H1 (cell line): ENCODE data around the gene GPR85. TPM values are rescaled to one million over a fixed set of nuclear protein-coding genes. Genes with fewer than 3 reads are reported as not detected.

ENCODE experiments used
- CTCF ChIA-PET: fragments of 300-600 bp; sonication (Branson Sonifier 250); formaldehyde crosslinking; loops from one replicate; lab custom pipeline; 2021; ENCODE audit not compliant: partially characterized antibody; lab: Charles Lee
- POLR2A ChIA-PET: fragments of 300-600 bp; sonication (Branson Sonifier 250); formaldehyde crosslinking; loops from one replicate; lab custom pipeline; 2021; ENCODE audit warnings: inconsistent platforms; ENCODE audit not compliant: partially characterized antibody; lab: Charles Lee
- DNase-seq, 2 experiments: peaks; one replicate each; pipeline versions ENCODE4 v3.0.0 to v3.0.0-alpha.2; 2010 to 2022; ENCODE audit warnings: low spot score in 2 of 2, low read depth in 1 of 2, mixed read lengths in 1 of 2
- FAIRE-seq: peaks from 2 replicates; lab custom pipeline; 2011; peaks lifted over from hg19 to GRCh38; lab: Jason Lieb, UNC
- H2AFZ ChIP-seq: 2 replicates; pipeline ENCODE4 v1.8.1; 2012; ENCODE audit warnings: low read length, inconsistent platforms
- H2AK5ac ChIP-seq: 2 replicates; pipeline ENCODE4 v1.6.1; 2013; ENCODE audit warnings: low read depth, low read length
- H2BK120ac ChIP-seq: replicated peaks from 2 replicates; pipeline ENCODE3; 2013; ENCODE audit warnings: low read depth, low read length, inconsistent platforms
- H2BK12ac ChIP-seq: 2 replicates; pipeline ENCODE4 v1.6.1; 2013; ENCODE audit warnings: low read depth, low read length
- H2BK15ac ChIP-seq: 2 replicates; pipeline ENCODE4 v1.6.1; 2013; ENCODE audit warnings: low read length
- H2BK20ac ChIP-seq: 2 replicates; pipeline ENCODE4 v1.6.1; 2013; ENCODE audit warnings: low read length
- H2BK5ac ChIP-seq: 2 replicates; pipeline ENCODE4 v1.6.1; 2013; ENCODE audit warnings: low read depth, low read length
- H3K14ac ChIP-seq: 2 replicates; pipeline ENCODE4 v1.6.1; 2013; ENCODE audit warnings: inconsistent platforms; ENCODE audit not compliant: insufficient read length
- H3K18ac ChIP-seq: 2 replicates; pipeline ENCODE4 v1.6.1; 2013; ENCODE audit warnings: low read length; ENCODE audit errors: extremely low read depth
- H3K23ac ChIP-seq: 2 replicates; pipeline ENCODE4 v1.6.1; 2013; ENCODE audit warnings: inconsistent platforms; ENCODE audit not compliant: insufficient read length
- H3K23me2 ChIP-seq: 2 replicates; pipeline ENCODE4 v1.6.1; 2013; ENCODE audit warnings: low read depth, low read length
- H3K27ac ChIP-seq: 2 replicates; pipeline ENCODE4 v1.6.1; 2011; ENCODE audit warnings: low read depth, low read length, inconsistent platforms
- H3K27me3 ChIP-seq, 4 experiments: replicated peaks in 1 of 4; 1 replicate in 1 of 4; 2 replicates in 3 of 4; pipeline versions ENCODE4 v1.6.1 to v1.8.1; 2011 to 2013; ENCODE audit warnings: low read length in 3 of 4, mild to moderate bottlenecking in 3 of 4, inconsistent platforms in 2 of 4, mixed read lengths in 2 of 4, moderate library complexity in 1 of 4; ENCODE audit not compliant: control insufficient read depth in 3 of 4, insufficient read depth in 3 of 4; ENCODE audit errors: extremely low read depth in 1 of 4
- H3K36me3 ChIP-seq, 4 experiments: 2 replicates each; pipeline versions ENCODE4 v1.6.1 to v1.8.1; 2011 to 2013; ENCODE audit warnings: mild to moderate bottlenecking in 4 of 4, low read length in 3 of 4, moderate library complexity in 2 of 4, control low read depth in 1 of 4, inconsistent platforms in 1 of 4; ENCODE audit not compliant: insufficient read depth in 4 of 4, control insufficient read depth in 2 of 4
- H3K4ac ChIP-seq: replicated peaks from 2 replicates; pipeline ENCODE3; 2013; ENCODE audit warnings: low read length, low read depth, mixed read lengths, inconsistent platforms; ENCODE audit not compliant: insufficient read length
- H3K4me1 ChIP-seq, 4 experiments: replicated peaks in 1 of 4; 1 replicate in 1 of 4; 2 replicates in 3 of 4; pipeline versions ENCODE4 v1.6.1 to v1.8.1; 2011 to 2013; ENCODE audit warnings: low read length in 3 of 4, inconsistent platforms in 2 of 4, mixed read lengths in 1 of 4; ENCODE audit not compliant: insufficient read depth in 4 of 4, control insufficient read depth in 3 of 4
- H3K4me2 ChIP-seq, 2 experiments: 2 replicates each; pipeline versions ENCODE4 v1.6.1 to v1.8.1; 2011 to 2013; ENCODE audit warnings: low read depth in 2 of 2, low read length in 2 of 2, control low read depth in 1 of 2, inconsistent platforms in 1 of 2, mild to moderate bottlenecking in 1 of 2; ENCODE audit not compliant: insufficient read depth in 1 of 2
- H3K4me3 ChIP-seq, 4 experiments: fragments of 200-600, 300-600 bp in 1 of 4; sonication (generic), shearing (Covaris generic), sonication (Bioruptor Twin) in 1 of 4; 2 replicates each; pipeline versions ENCODE4 v1.5.1 to v1.8.1; 2011 to 2016; ENCODE audit warnings: low read length in 4 of 4, low read depth in 3 of 4, control low read depth in 2 of 4, inconsistent platforms in 2 of 4, mild to moderate bottlenecking in 2 of 4, mixed read lengths in 1 of 4, moderate library complexity in 1 of 4; ENCODE audit not compliant: insufficient read depth in 2 of 4; ENCODE audit errors: extremely low read depth in 1 of 4
- H3K56ac ChIP-seq: replicated peaks from 2 replicates; pipeline ENCODE3; 2013; ENCODE audit warnings: low read depth, mild to moderate bottlenecking, mixed read lengths, low read length, inconsistent platforms; ENCODE audit not compliant: insufficient read length
- H3K79me1 ChIP-seq: 2 replicates; pipeline ENCODE4 v1.6.1; 2013; ENCODE audit warnings: low read depth, low read length, control low read depth
- H3K79me2 ChIP-seq, 2 experiments: 2 replicates each; pipeline versions ENCODE4 v1.6.1 to v1.8.1; 2012 to 2013; ENCODE audit warnings: low read length in 2 of 2, mild to moderate bottlenecking in 2 of 2, inconsistent platforms in 1 of 2; ENCODE audit not compliant: insufficient read depth in 2 of 2, control insufficient read depth in 1 of 2
- H3K9ac ChIP-seq, 4 experiments: replicated peaks in 1 of 4; 1 replicate in 1 of 4; 2 replicates in 3 of 4; pipeline versions ENCODE4 v1.6.1 to v1.8.1; 2011 to 2013; ENCODE audit warnings: low read depth in 3 of 4, low read length in 3 of 4, control low read depth in 2 of 4, mild to moderate bottlenecking in 2 of 4, moderate library complexity in 2 of 4, inconsistent platforms in 1 of 4; ENCODE audit errors: extremely low read depth in 1 of 4
- H3K9me3 ChIP-seq, 2 experiments: 2 replicates each; pipeline versions ENCODE4 v1.6.1 to v1.8.1; 2012 to 2013; ENCODE audit warnings: mild to moderate bottlenecking in 2 of 2, moderate library complexity in 2 of 2, control low read depth in 1 of 2, inconsistent platforms in 1 of 2, low read depth in 1 of 2, low read length in 1 of 2, mixed read lengths in 1 of 2; ENCODE audit not compliant: insufficient read depth in 2 of 2
- H4K20me1 ChIP-seq, 2 experiments: replicated peaks in 1 of 2; 2 replicates each; pipeline versions ENCODE3 to v1.8.1; 2011 to 2013; ENCODE audit warnings: inconsistent platforms in 2 of 2, low read length in 2 of 2, mild to moderate bottlenecking in 1 of 2; ENCODE audit not compliant: insufficient read depth in 2 of 2, control insufficient read depth in 1 of 2
- H4K5ac ChIP-seq: 2 replicates; pipeline ENCODE4 v1.6.1; 2013; ENCODE audit warnings: low read length, low read depth, mixed read lengths, inconsistent platforms; ENCODE audit not compliant: insufficient read length
- H4K8ac ChIP-seq: 2 replicates; pipeline ENCODE4 v1.8.0; 2013; ENCODE audit warnings: mild to moderate bottlenecking, moderate library complexity, low read length, inconsistent platforms; ENCODE audit not compliant: insufficient read depth; ENCODE audit errors: extremely low read depth
- H4K91ac ChIP-seq: replicated peaks from 2 replicates; pipeline ENCODE3; 2013; ENCODE audit warnings: low read length, mixed read lengths, inconsistent platforms; ENCODE audit not compliant: insufficient read length
- EP300 ChIP-seq, 2 experiments: IDR thresholded peaks; 1 replicate in 1 of 2; 2 replicates in 1 of 2; pipeline ENCODE4 v1.6.1; 2011 to 2012; ENCODE audit warnings: low read depth in 2 of 2, low read length in 2 of 2, mild to moderate bottlenecking in 2 of 2, borderline replicate concordance in 1 of 2, inconsistent platforms in 1 of 2, moderate library complexity in 1 of 2
- SIN3A ChIP-seq, 2 experiments: IDR thresholded peaks in 1 of 2; conservative IDR thresholded peaks in 1 of 2; 2 replicates each; pipeline ENCODE4 v1.6.1; 2011 to 2012; ENCODE audit warnings: low read length in 2 of 2, improper control_type of control experiment in 1 of 2, low read depth in 1 of 2, mild to moderate bottlenecking in 1 of 2
- SP1 ChIP-seq: IDR thresholded peaks from 2 replicates; pipeline ENCODE4 v1.6.1; 2011; ENCODE audit warnings: low read depth, low read length
- SP2 ChIP-seq: IDR thresholded peaks from 2 replicates; pipeline ENCODE4 v1.6.1; 2012; ENCODE audit warnings: mild to moderate bottlenecking, low read length, inconsistent platforms
- WGBS, 2 experiments: shearing (Covaris generic) in 1 of 2; methylation state at CpG; one replicate each; pipeline versions ENCODE4 v1.1.6 to v1.1.7; 2013 to 2015; ENCODE audit warnings: low lambda C conversion rate in 2 of 2, mixed read lengths in 2 of 2, inconsistent platforms in 1 of 2, low coverage in 1 of 2, missing lambda C conversion rate in 1 of 2; ENCODE audit not compliant: insufficient replicate concordance in 2 of 2, insufficient coverage in 1 of 2, insufficient read length in 1 of 2; ENCODE audit errors: extremely low coverage in 1 of 2, missing lambda C conversion rate in 1 of 2; 5-methylcytosine and 5-hydroxymethylcytosine counted together
- polyA plus RNA-seq, 7 experiments: library from polyadenylated mRNA; depleted of rRNA in 3 of 7; stranded (reverse) in 5 of 7; unstranded in 2 of 7; fragments of >200 nt in 5 of 7; fragments of 200-250 nt in 2 of 7; gene quantifications; 1 replicate in 5 of 7; 2 replicates in 1 of 7; 4 replicates in 1 of 7; pipeline versions ENCODE4 v1.2.1 to v1.2.3, GENCODE V29; 2011 to 2013; ENCODE audit warnings: missing spikeins in 2 of 7, mixed read lengths in 2 of 7
- total RNA-seq: library from RNA; stranded (reverse); fragmentation: NEBNext Ultra II Directional; extraction: Animal tissue kit (Norgen Biotek cat#: 25700); gene quantifications from 2 replicates; pipeline ENCODE4 v1.2.1, GENCODE V29; 2021

Gene GPR85
- total and polyA plus RNA-seq, 2 of the 8 experiments (the other 6 are each of a cell fraction or from before 2014, with no cell fraction given) = 0.11 to 0.20 TPM

DNA sequence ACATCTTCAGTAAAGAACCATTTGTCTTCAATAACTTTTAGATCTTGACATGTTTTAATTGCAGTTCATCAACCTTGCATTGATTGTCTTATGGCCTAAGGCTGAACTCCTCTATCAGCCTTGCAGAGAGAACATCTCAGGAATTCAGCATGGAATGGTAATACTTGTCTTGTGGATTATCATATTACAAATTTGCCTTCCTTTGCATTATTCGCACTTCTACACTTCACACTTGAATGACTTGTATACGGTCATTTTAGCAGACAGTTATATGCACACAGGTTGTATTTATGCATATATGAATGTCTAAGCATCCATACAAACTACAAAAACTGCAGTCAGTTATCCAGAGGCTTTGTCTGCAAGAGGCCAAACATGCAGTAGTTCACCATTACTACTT lies 31.7 kb downstream of the GPR85 start:
- Histone ChIP-seq H3K18ac (no peak overlapping the region), H2BK5ac (no peak overlapping the region), H3K56ac (no peak overlapping the region), H4K20me1 (no peaks in the 10 kb centered on the region), H3K4me3 (no peak overlapping the region), H2BK15ac (no peak overlapping the region), H3K4me1 (no peaks in the 10 kb centered on the region), H3K27me3 (no peaks in the 10 kb centered on the region), H3K79me1 (no peaks in the 10 kb centered on the region), H3K23me2 (no peaks in the 10 kb centered on the region; the same call in 1 of the 2 replicates), H3K27ac (no peak overlapping the region), H2AFZ (no peak overlapping the region), H4K5ac (no peak overlapping the region), H3K9me3 (no peaks in the 10 kb centered on the region), H3K4ac (no peak overlapping the region), H3K23ac (no peak overlapping the region), H2BK120ac (no peak overlapping the region), H3K14ac (no peak overlapping the region), H2AK5ac (no peak overlapping the region), H3K79me2 (no peaks in the 10 kb centered on the region), H4K91ac (no peak overlapping the region), H4K8ac (no peak overlapping the region), H2BK12ac (no peak overlapping the region), H2BK20ac (no peak overlapping the region), H3K9ac (no peak overlapping the region), H3K4me2 (no peak overlapping the region), H3K36me3 (no peaks in the 10 kb centered on the region)
- TF ChIP-seq SIN3A (conservative IDR thresholded peaks at IDR 0.05 in 1 of 2, IDR thresholded peaks at IDR 0.05 in 1 of 2; ENCODE audit: low read depth in 1 of 2, low read length in 2 of 2) (no peak), EP300 (IDR thresholded peaks at IDR 0.05; ENCODE audit: borderline replicate concordance in 1 of 2, low read depth in 2 of 2, low read length in 2 of 2) (no peak), SP1 (no peak), SP2 (no peak)
- WGBS, 2 experiments = 63% methylated on average over 2 of the region's 2 CpGs; no CpG with 5 or more reads in 1 of the 2 experiments
- no peak for FAIRE-seq
- POLR2A ChIA-PET = no interaction called here
- CTCF ChIA-PET = no interaction called here
- DNase-seq = no peak
